Left hindlimb (tissue), 1 donor: Measurements from ENCODE around the gene MVK.
A peak's percentile ranks its signal among the peaks of the same experiment; 100 is the strongest.

Experiments used
- DNase-seq: peaks from one replicate; pipeline ENCODE4 v3.0.0-alpha.2; 2018

The MVK gene

GRCh38 chr12:109573029-109573913 is at the start of gene MVK, which contains the start of gene MMAB:
Gene MVK, plus strand, starts transcription at chr12:109573794. Its CDS starts 1,029 bp downstream, at chr12:109574823.
Gene MMAB, minus strand, starts transcription at chr12:109573504. Its CDS starts 24 bp downstream, at chr12:109573480.
- DNase-seq, result peak; percentile 99

GRCh38 chr12:109524466-109525278 is 48.9 kb upstream of the MVK start:
- no peak for DNase-seq

- no peak for DNase-seq
Measured at GRCh38 chr12:109525279-109525585, 48.4 kb upstream of the MVK start.

- DNase-seq, result no peak
Measured at GRCh38 chr12:109527489-109528123, 46.0 kb upstream of the MVK start.

- no peak for DNase-seq
Measured at GRCh38 chr12:109529691-109530640, 43.6 kb upstream of the MVK start.

- DNase-seq, result no peak
Measured at GRCh38 chr12:109531411-109531810, 42.2 kb upstream of the MVK start.

- no peak for DNase-seq
Measured at GRCh38 chr12:109532721-109533486, 40.7 kb upstream of the MVK start.

- DNase-seq, result no peak
Measured at GRCh38 chr12:109533487-109533740, 40.2 kb upstream of the MVK start.

- no peak for DNase-seq
Measured at GRCh38 chr12:109534456-109534855, 39.1 kb upstream of the MVK start.

GRCh38 chr12:109535231-109535862 is 38.2 kb upstream of the MVK start:
- DNase-seq, result no peak

- DNase-seq, result no peak
Measured at GRCh38 chr12:109535863-109536250, 37.7 kb upstream of the MVK start.

GRCh38 chr12:109537136-109537535 is 36.5 kb upstream of the MVK start:
- no peak for DNase-seq

- DNase-seq, result no peak
Measured at GRCh38 chr12:109538191-109538863, 35.3 kb upstream of the MVK start.

GRCh38 chr12:109539508-109539907 is 34.1 kb upstream of the MVK start:
- no peak for DNase-seq

- DNase-seq, result no peak
Measured at GRCh38 chr12:109540526-109541412, 32.8 kb upstream of the MVK start.

GRCh38 chr12:109541413-109541726 is 32.2 kb upstream of the MVK start:
- DNase-seq, result no peak

GRCh38 chr12:109542014-109542413 is 31.6 kb upstream of the MVK start:
- no peak for DNase-seq

GRCh38 chr12:109542876-109543275 is 30.7 kb upstream of the MVK start:
- DNase-seq, result no peak

GRCh38 chr12:109544955-109545531 is 28.6 kb upstream of the MVK start:
- DNase-seq, result no peak
